VCaP (cell line): ENCODE data around the gene CRISPLD2.

ENCODE experiments used
- H3K27ac ChIP-seq: fragments of 450-650 bp; 2 replicates; pipeline ENCODE4 v1.5.1; 2017
- TF ChIP-seq, protein P1 (sequence below): fragments of 450-650 bp; conservative IDR thresholded peaks from 2 replicates; pipeline ENCODE4 v1.5.1; 2017; ENCODE audit warnings: mild to moderate bottlenecking, moderate library complexity

The CRISPLD2 gene

DNA sequence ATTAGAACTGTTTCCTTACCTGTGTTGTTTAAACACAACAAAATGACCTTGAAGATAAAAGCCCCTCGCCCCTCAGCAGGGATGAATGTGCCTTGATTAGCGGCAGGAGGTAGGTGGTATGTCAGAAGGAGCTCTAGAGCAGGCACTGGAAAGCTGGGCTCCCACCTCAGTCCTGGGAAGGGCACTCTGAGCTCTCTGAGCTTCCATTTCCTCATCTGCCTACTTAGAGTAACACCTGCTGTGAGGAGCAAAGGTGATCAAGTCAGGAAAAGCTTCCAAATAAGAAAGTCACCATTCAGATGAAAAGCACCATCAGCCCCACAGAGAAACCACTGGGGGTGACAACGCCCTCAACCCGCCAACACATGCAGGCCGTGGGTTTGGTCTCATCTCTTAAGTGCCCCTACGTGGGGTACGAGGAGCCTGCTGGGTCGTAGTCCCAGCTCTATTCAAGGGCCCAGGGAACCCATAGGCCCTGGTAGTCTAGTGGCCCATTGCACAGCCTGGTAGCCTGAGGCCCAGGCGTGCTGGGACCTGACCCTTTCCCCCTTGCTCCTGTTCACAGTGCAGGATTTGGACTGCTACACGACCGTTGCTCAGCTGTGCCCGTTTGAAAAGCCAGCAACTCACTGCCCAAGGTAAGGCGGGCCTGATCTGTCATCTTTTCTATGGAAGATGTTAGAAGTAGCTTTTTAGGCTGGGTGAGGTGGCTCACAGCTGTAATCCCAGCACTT, 57.3 kb downstream of the CRISPLD2 start:
- TF ChIP-seq, protein P1, sequence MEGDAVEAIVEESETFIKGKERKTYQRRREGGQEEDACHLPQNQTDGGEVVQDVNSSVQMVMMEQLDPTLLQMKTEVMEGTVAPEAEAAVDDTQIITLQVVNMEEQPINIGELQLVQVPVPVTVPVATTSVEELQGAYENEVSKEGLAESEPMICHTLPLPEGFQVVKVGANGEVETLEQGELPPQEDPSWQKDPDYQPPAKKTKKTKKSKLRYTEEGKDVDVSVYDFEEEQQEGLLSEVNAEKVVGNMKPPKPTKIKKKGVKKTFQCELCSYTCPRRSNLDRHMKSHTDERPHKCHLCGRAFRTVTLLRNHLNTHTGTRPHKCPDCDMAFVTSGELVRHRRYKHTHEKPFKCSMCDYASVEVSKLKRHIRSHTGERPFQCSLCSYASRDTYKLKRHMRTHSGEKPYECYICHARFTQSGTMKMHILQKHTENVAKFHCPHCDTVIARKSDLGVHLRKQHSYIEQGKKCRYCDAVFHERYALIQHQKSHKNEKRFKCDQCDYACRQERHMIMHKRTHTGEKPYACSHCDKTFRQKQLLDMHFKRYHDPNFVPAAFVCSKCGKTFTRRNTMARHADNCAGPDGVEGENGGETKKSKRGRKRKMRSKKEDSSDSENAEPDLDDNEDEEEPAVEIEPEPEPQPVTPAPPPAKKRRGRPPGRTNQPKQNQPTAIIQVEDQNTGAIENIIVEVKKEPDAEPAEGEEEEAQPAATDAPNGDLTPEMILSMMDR = no peak
- no peak overlapping the region for H3K27ac ChIP-seq

DNA sequence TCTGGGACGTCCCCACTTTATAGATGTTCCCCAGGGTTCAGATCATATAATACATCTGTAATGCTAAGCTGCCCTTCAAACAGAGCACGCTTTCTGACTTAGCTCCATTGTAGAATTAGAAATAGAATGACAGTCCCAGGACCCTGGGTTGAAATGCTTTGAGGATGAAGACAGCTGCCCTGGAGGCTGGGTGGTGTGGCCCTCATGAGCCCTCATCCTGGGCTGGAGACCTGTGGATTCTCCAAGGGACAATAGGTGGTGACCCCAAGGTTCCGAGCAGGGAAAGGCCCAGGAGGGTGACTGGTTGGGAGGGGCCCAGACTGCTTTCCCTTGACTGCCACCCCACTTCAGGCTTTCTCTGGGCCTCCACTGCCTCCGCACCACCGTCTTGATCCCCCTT, 59.0 kb downstream of the CRISPLD2 start:
- TF ChIP-seq, protein P1 = no peak
- no peak overlapping the region for H3K27ac ChIP-seq

DNA sequence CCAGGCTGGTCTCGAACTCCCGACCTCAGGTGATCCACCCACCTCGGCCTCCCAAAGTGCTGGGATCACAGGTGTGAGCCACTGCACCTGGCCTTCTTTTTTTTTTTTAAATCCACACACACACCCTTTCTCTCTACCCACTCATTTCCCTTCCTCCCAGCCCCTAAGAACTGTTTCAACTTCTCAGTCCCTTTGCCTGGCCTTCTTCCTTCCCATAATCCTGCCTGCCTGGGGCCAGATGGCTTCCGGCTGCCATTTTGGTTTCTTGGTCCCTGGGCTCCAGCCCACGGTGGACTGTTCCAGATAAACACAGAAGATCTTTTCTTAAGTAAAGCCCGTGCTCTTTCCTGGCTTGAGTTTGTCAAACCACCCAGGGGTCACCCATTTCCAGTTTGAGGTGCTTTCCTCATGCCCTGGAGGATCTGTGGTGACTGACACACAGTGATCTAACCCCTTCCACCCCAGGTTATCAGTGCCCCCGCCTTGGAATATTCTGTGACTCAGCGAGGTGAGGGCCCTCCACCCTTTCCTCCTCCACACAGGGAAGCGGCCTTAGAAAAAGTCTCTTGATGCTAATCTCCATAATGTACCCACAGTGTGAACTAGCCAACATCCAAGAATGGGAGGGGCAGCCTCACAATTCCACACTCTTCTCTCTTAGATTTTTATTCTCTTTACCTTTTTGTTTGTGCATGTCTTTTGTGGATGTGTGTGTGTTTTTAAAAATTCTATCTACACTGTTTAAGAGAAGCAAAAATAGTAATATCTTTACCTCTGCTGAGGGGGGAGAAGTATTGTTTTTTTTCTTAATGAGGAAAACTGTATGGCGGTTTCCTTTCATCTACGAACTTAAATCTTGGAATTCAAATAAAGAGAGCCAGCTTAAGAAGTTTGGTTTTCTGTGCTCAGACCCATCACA, 60.0 kb downstream of the CRISPLD2 start:
- TF ChIP-seq, protein P1 = no peak
- no peak overlapping the region for H3K27ac ChIP-seq

DNA sequence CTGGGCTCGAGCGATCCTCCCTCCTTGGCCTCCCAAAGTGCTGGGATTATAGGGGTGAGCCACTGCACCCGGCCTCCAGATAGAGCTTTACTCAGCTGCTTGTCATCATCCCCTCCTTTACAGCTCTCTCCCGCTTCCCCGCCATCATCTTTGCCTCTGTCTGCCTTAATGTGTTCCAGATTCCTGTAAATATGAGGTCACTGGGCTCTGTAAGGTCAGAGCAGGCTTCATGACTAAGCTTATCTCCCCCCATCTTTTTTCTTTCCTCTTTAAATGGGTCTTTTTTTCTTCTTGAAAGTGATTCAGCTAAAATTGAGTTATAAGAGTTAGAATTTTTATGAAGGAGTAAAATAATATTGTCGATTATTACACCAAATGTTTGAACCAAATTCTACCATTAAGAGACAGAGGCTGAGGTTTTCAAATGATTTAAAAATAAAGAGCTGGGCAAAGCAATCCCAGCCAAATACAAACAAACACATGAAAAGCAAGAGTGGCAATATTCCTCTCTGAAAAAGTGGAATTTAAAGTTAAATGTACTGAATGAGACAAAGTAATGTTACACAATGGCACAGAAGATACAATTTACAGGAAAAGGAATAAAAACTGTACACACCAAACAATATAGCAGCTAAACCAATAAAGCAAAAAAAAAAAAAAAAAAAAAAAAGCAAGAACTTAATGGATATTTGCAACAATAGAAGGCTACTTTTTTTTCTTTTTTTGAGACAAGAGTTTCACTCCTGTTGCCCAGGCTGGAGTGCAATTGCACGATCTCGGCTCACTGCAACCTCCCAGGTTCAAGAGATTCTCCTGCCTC, 62.1 kb downstream of the CRISPLD2 start:
- TF ChIP-seq, protein P1 = no peak
- no peak overlapping the region for H3K27ac ChIP-seq

DNA sequence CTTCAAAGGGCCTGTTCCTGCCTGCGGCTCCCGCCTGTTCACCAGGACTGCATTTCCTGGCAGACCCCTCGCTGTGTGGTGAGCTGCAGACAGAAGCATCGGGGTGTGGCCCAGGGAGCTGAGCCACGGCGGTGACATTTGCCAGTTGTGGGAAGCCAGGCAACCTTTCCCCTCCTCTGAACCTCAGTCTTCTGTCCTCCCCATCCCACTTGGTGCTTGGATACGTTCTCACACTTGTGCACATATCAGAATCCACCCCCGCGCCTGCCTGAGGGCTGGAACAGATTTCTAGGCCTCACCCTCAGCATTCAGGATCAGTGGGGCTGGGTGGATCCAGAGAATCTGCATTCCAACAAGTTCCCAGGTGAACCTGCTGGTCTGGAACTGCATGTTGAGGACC, 63.5 kb downstream of the CRISPLD2 start:
- TF ChIP-seq, protein P1 = no peak
- no peak overlapping the region for H3K27ac ChIP-seq

DNA sequence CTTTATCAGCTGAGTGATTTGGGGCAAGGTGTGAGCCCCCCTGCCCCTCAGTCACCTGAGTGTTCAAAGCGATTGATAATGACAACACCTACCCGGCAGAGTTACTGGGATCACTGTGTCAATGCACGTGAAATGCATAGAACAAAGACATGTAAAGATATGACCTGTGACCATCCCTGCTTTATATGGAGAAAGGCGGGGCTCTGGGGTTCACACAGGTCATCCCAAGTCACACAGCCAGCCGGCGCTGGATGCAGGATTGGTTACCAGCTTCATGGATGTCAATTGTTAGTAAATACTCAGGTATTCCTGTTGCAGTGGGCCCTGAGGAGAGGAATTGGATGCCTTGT, 64.4 kb downstream of the CRISPLD2 start:
- H3K27ac ChIP-seq = no peak overlapping the region
- TF ChIP-seq, protein P1 = no peak
